ENCODE results near the gene CDH4.

- TF ChIP-seq CTCF (IDR thresholded peaks at IDR 0.05): no peak
- no peak for TF ChIP-seq HMGA2 (CRISPR knock-in tag; IDR thresholded peaks at IDR 0.05)
- TF ChIP-seq JUN (CRISPR knock-in tag; IDR thresholded peaks at IDR 0.05): no peak
- no peak for TF ChIP-seq CREM (CRISPR knock-in tag; IDR thresholded peaks at IDR 0.05)
- no peak for TF ChIP-seq NR1H2 (CRISPR knock-in tag; IDR thresholded peaks at IDR 0.05)
- TF ChIP-seq ZNF416 (CRISPR knock-in tag; IDR thresholded peaks at IDR 0.05): no peak
- TF ChIP-seq CREB1 (CRISPR knock-in tag; IDR thresholded peaks at IDR 0.05): no peak
- TF ChIP-seq ERG (CRISPR knock-in tag; IDR thresholded peaks at IDR 0.05): no peak
These were observed 304.1 kb downstream of the CDH4 start for GRCh38 chr20:61556111-61556510.
